GM19043 (cell line): ENCODE data around the gene CNOT4.
"Not testable (repeated sequence)": the region's sequence is repeated elsewhere in the genome, so short reads cannot be mapped to it uniquely, and the experiment has no call there.

ENCODE experiments used
- ATAC-seq: cut with Tn5 transposase; IDR thresholded peaks from one replicate; pipeline ENCODE4 v1.9.1; 2021; ENCODE audit warnings: low read depth; ENCODE audit not compliant: unreplicated experiment

Gene CNOT4

GRCh38 chr7:135369405-135369804, 140.5 kb downstream of the CNOT4 start:
- no peak for ATAC-seq

- ATAC-seq = no peak
Observed at GRCh38 chr7:135368416-135369186, 141.3 kb downstream of the CNOT4 start.

GRCh38 chr7:135366843-135367508, 142.9 kb downstream of the CNOT4 start:
- ATAC-seq = no peak

- ATAC-seq = no peak
Observed at GRCh38 chr7:135365721-135366120, 144.2 kb downstream of the CNOT4 start.

GRCh38 chr7:135364206-135364605, 145.7 kb downstream of the CNOT4 start:
- no peak for ATAC-seq

GRCh38 chr7:135362871-135363270, 147.0 kb downstream of the CNOT4 start:
- no peak for ATAC-seq

GRCh38 chr7:135361788-135362187, 148.1 kb downstream of the CNOT4 start:
- ATAC-seq = no peak

- no peak for ATAC-seq
Observed at GRCh38 chr7:135359615-135360014, 150.3 kb downstream of the CNOT4 start.

- no peak for ATAC-seq
Observed at GRCh38 chr7:135355377-135356048, 154.4 kb downstream of the CNOT4 start.

GRCh38 chr7:135353832-135354231, 156.1 kb downstream of the CNOT4 start:
- ATAC-seq = no peak

GRCh38 chr7:135352285-135352684, 157.6 kb downstream of the CNOT4 start:
- no peak for ATAC-seq

GRCh38 chr7:135351070-135351469, 158.8 kb downstream of the CNOT4 start:
- not testable (repeated sequence) for ATAC-seq

GRCh38 chr7:135349746-135350145, 160.2 kb downstream of the CNOT4 start:
- ATAC-seq = no peak

GRCh38 chr7:135348493-135348892, 161.4 kb downstream of the CNOT4 start:
- no peak for ATAC-seq

GRCh38 chr7:135343361-135343760, 166.5 kb downstream of the CNOT4 start:
- ATAC-seq = no peak

GRCh38 chr7:135342887-135343286, 167.0 kb downstream of the CNOT4 start:
- ATAC-seq = no peak

- ATAC-seq = no peak
Observed at GRCh38 chr7:135341049-135341448, 168.9 kb downstream of the CNOT4 start.

- ATAC-seq = no peak
Observed at GRCh38 chr7:135337977-135338550, 171.8 kb downstream of the CNOT4 start.

- ATAC-seq = no peak
Observed at GRCh38 chr7:135337506-135337905, 172.4 kb downstream of the CNOT4 start.

GRCh38 chr7:135335628-135336139, 174.2 kb downstream of the CNOT4 start:
- ATAC-seq = no peak
